ENCODE measurements around the gene GXYLT2.

Gene GXYLT2

DNA sequence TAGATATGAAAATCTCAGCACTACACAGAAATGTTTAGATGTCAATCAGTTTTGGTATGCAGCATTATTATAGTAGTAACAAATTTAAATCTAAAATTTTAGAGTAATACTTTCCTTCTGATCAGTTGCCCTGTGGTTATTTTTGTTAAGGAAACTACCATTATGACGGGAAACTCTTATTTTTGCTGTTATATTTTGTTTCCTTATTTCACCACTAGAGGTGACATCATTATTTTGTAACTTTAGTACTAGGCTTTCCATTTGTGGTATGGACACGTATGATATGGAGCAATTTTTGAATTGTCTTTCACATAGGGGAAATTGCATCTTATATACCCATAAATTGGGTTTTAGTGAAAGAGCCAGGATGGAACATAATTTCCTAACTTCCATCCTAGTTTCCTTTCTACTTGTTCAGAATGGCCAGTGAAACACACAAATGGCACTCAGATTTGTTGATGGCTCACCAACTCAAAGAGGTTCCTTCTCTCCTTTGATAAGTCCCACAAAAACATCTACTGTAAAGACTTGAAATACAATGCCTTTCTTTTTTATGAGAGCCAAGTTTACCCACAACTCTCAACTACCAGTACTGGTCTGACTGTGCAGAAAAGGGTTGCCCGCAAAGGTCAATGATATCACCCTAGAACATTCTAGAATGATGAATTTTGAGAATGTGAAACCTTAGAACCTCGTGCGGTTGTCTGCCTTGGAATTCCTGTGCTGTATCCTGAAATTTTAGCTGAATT lies 89.4 kb downstream of the GXYLT2 start:
- ChIA-PET CTCF (no interaction called here), POLR2A (no interaction called here)
- no peaks in the 10 kb centered on the region for H3K4me1 ChIP-seq (ENCODE audit: control insufficient read depth, insufficient read depth, low read length)
- no peaks in the 10 kb centered on the region for H3K36me3 ChIP-seq (ENCODE audit: control insufficient read depth in 2 of 2, insufficient read depth in 1 of 2, low read length in 2 of 2)
- H3K9me3 ChIP-seq (ENCODE audit: control insufficient read depth, insufficient read depth, low read depth, low read length): no peaks in the 10 kb centered on the region
- H3K4me3 ChIP-seq (ENCODE audit: low read depth, low read length): no peak overlapping the region
- TF ChIP-seq ZNF701 (tag by site-specific recombination; IDR thresholded peaks at IDR 0.05) (no peak), ZNF776 (tag by site-specific recombination; IDR thresholded peaks at IDR 0.05; ENCODE audit: borderline replicate concordance) (no peak)
- TF ChIP-seq, protein P1, sequence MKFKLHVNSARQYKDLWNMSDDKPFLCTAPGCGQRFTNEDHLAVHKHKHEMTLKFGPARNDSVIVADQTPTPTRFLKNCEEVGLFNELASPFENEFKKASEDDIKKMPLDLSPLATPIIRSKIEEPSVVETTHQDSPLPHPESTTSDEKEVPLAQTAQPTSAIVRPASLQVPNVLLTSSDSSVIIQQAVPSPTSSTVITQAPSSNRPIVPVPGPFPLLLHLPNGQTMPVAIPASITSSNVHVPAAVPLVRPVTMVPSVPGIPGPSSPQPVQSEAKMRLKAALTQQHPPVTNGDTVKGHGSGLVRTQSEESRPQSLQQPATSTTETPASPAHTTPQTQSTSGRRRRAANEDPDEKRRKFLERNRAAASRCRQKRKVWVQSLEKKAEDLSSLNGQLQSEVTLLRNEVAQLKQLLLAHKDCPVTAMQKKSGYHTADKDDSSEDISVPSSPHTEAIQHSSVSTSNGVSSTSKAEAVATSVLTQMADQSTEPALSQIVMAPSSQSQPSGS (tag by site-specific recombination; IDR thresholded peaks at IDR 0.05; ENCODE audit: low read depth): peak; percentile 68
- TF ChIP-seq, protein P2, sequence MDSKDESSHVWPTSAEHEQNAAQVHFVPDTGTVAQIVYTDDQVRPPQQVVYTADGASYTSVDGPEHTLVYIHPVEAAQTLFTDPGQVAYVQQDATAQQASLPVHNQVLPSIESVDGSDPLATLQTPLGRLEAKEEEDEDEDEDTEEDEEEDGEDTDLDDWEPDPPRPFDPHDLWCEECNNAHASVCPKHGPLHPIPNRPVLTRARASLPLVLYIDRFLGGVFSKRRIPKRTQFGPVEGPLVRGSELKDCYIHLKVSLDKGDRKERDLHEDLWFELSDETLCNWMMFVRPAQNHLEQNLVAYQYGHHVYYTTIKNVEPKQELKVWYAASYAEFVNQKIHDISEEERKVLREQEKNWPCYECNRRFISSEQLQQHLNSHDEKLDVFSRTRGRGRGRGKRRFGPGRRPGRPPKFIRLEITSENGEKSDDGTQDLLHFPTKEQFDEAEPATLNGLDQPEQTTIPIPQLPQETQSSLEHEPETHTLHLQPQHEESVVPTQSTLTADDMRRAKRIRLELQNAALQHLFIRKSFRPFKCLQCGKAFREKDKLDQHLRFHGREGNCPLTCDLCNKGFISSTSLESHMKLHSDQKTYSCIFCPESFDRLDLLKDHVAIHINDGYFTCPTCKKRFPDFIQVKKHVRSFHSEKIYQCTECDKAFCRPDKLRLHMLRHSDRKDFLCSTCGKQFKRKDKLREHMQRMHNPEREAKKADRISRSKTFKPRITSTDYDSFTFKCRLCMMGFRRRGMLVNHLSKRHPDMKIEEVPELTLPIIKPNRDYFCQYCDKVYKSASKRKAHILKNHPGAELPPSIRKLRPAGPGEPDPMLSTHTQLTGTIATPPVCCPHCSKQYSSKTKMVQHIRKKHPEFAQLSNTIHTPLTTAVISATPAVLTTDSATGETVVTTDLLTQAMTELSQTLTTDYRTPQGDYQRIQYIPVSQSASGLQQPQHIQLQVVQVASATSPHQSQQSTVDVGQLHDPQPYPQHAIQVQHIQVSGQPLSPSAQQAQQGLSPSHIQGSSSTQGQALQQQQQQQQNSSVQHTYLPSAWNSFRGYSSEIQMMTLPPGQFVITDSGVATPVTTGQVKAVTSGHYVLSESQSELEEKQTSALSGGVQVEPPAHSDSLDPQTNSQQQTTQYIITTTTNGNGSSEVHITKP (tag by site-specific recombination; IDR thresholded peaks at IDR 0.05): 0 out of 2 replicates have a peak, but pooled peaks have one; percentile 12
- no peak overlapping the region for H3K27ac ChIP-seq (ENCODE audit: extremely low read depth, low read depth, low read length)

DNA sequence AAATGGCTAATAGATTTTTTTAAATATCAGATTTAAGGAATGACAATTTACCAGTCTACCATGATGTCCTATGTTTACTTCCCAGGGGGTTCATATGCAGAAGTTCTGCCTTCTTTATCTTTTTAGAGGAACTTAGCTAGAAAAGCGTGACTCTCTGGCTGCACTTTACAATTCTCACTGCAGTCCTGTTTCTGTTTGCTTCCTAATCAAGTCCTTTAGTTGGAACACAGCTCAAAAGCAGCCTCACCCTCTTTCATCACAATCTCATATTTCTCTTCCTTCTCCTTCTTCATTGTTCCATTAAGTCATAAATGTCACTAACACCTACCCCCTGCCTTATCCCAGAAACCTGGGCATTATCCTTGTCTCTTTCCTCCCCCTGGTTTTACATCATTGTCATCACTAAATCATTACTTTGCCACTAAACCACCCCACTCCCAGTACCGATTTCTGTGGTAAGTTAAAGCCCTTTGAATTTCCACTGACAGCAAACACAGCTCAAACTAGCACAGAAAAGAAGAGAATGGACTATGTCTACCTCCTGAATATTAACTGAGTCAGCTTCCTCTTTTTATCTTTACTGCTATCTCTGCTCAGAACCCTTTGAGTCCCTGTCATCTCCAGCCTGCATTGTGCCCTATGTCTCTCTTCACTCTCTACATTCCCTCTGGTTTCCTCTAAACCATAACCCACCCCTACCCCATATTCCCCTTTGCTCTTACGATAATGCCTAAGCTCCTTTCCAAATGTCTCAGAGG lies 94.9 kb downstream of the GXYLT2 start:
- ChIA-PET CTCF (interaction anchor here (0.9 kb wide), 1 partner anchor 11 kb away, joined by 3 read pairs; no protein-coding TSS in a partner anchor), POLR2A (no interaction called here)
- Histone ChIP-seq H3K4me1 (ENCODE audit: control insufficient read depth, insufficient read depth, low read length) (no peaks in the 10 kb centered on the region), H3K9me3 (ENCODE audit: control insufficient read depth, insufficient read depth, low read depth, low read length) (no peaks in the 10 kb centered on the region), H3K27ac (ENCODE audit: extremely low read depth, low read depth, low read length) (no peak overlapping the region), H3K4me3 (ENCODE audit: low read depth, low read length) (no peak overlapping the region), H3K36me3 (ENCODE audit: control insufficient read depth in 2 of 2, insufficient read depth in 1 of 2, low read length in 2 of 2) (no peaks in the 10 kb centered on the region)
- peak; percentile 86 for TF ChIP-seq ZNF707 (tag by site-specific recombination; IDR thresholded peaks at IDR 0.05)
- TF ChIP-seq SETDB1 (IDR thresholded peaks at IDR 0.05; ENCODE audit: insufficient read length, low read length): no peak

DNA sequence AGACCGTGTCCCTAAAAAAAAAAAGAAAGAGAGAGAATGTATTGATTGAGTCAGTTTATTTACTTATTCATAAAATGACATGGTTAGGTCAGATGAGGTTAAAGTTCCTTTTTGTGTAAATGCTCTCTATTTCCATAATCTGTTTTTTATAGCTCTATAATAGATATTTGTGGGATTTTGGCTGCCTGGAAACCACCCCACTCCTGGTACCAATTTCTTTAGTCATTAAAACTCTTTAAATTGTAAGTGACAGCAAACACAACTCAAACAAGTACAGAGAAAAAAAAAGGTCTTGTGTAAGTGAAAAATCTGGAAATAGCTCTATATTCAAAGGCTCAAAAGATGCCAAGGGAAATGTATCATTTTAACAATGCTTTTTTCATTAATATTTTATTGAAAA lies 97.7 kb downstream of the GXYLT2 start:
- POLR2A ChIA-PET: no interaction called here
- peak; percentile 37 for TF ChIP-seq SETDB1 (IDR thresholded peaks at IDR 0.05; ENCODE audit: insufficient read length, low read length)
- TF ChIP-seq ZNF707 (tag by site-specific recombination; IDR thresholded peaks at IDR 0.05): peak; percentile 65
- TF ChIP-seq ZNF837 (tag by site-specific recombination; IDR thresholded peaks at IDR 0.05): no peak
- CTCF ChIA-PET: interaction anchor here (0.7 kb wide), 1 partner anchor 1241 kb away, joined by 6 read pairs; no protein-coding TSS in a partner anchor
- H3K4me1 ChIP-seq (ENCODE audit: control insufficient read depth, insufficient read depth, low read length): no peaks in the 10 kb centered on the region
- H3K27ac ChIP-seq (ENCODE audit: extremely low read depth, low read depth, low read length): no peak overlapping the region
- no peaks in the 10 kb centered on the region for H3K9me3 ChIP-seq (ENCODE audit: control insufficient read depth, insufficient read depth, low read depth, low read length)
- H3K4me3 ChIP-seq (ENCODE audit: low read depth, low read length): no peak overlapping the region
- no peaks in the 10 kb centered on the region for H3K36me3 ChIP-seq (ENCODE audit: control insufficient read depth in 2 of 2, insufficient read depth in 1 of 2, low read length in 2 of 2)

DNA sequence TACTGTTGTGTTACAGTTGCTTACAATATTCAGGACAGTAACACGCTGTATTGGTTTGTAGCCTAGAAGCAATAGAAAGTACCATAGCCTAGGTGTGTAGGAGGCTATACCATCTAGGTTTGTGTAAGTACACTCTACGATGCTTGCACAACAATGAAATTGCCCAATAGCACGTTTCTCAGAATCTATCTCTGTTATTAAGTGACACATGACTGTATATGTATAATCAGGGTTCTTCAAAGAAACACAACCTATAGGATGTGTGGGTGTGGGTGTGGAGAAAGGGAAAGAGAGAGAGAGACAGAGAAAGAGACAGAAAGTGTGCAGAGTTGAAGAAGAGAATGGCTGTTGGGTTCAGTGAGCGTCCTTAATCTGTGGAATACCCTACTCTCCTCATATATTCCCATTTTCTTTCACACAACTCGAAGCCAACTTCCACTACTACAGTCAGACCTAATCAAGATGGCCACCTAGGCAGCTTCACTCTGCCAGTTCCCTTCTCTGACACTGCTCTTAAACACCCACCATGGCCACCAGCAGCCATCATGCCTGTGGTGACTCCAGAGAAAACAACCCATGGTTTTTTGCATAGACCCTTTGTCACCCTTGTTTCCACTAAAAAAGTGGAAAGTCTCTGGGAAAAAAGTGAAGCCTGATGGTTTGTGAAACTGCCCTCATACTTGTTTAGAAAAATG lies 103.0 kb downstream of the GXYLT2 start:
- H3K27ac ChIP-seq (ENCODE audit: extremely low read depth, low read depth, low read length): no peak overlapping the region
- TF ChIP-seq YY2 (tag by site-specific recombination; IDR thresholded peaks at IDR 0.05): peak; percentile 41; the same call in 1 of the 2 replicates
- TF ChIP-seq, protein P3, sequence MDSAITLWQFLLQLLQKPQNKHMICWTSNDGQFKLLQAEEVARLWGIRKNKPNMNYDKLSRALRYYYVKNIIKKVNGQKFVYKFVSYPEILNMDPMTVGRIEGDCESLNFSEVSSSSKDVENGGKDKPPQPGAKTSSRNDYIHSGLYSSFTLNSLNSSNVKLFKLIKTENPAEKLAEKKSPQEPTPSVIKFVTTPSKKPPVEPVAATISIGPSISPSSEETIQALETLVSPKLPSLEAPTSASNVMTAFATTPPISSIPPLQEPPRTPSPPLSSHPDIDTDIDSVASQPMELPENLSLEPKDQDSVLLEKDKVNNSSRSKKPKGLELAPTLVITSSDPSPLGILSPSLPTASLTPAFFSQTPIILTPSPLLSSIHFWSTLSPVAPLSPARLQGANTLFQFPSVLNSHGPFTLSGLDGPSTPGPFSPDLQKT (IDR thresholded peaks at IDR 0.05; ENCODE audit: borderline replicate concordance, low read depth, low read length): no peak
- no peaks in the 10 kb centered on the region for H3K4me1 ChIP-seq (ENCODE audit: control insufficient read depth, insufficient read depth, low read length)
- H3K9me3 ChIP-seq (ENCODE audit: control insufficient read depth, insufficient read depth, low read depth, low read length): no peaks in the 10 kb centered on the region
- CTCF ChIA-PET: no interaction called here
- no peak overlapping the region for H3K4me3 ChIP-seq (ENCODE audit: low read depth, low read length)
- H3K36me3 ChIP-seq (ENCODE audit: control insufficient read depth in 2 of 2, insufficient read depth in 1 of 2, low read length in 2 of 2): no peaks in the 10 kb centered on the region
- POLR2A ChIA-PET: no interaction called here

Measured in HEK293 (cell line).